ENCODE results near the gene L3MBTL2.

DNA sequence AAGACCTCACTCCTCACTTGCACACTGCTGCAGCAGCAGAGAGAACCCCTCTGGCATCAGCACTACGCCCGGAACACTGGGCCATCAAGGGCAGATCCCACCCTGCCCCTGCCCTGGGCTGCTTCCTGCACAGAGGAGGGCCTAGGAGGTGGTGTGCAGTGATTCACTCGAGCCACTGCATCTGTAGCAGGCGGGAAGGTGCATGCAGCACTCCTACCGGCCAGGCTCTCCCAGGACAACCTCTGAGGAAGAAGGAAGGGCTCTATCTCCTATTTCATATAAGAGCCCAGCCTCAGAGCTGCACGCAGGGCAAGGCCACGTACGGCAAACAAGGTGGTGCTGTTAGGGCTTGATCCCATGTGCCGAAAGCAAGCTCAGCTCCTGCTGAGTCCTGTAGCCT is 66.7 kb downstream of the L3MBTL2 start:
- TF ChIP-seq, protein P1, sequence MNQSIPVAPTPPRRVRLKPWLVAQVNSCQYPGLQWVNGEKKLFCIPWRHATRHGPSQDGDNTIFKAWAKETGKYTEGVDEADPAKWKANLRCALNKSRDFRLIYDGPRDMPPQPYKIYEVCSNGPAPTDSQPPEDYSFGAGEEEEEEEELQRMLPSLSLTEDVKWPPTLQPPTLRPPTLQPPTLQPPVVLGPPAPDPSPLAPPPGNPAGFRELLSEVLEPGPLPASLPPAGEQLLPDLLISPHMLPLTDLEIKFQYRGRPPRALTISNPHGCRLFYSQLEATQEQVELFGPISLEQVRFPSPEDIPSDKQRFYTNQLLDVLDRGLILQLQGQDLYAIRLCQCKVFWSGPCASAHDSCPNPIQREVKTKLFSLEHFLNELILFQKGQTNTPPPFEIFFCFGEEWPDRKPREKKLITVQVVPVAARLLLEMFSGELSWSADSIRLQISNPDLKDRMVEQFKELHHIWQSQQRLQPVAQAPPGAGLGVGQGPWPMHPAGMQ (IDR thresholded peaks at IDR 0.05; ENCODE audit: borderline replicate concordance), result no peak
- TF ChIP-seq SIN3A (IDR thresholded peaks at IDR 0.05; ENCODE audit: low read depth, low read length) (no peak), MTA2 (IDR thresholded peaks at IDR 0.05; ENCODE audit: low read depth) (no peak), ETV6 (conservative IDR thresholded peaks at IDR 0.05 in 1 of 2, IDR thresholded peaks at IDR 0.05 in 1 of 2; ENCODE audit: borderline replicate concordance in 1 of 2, low read depth in 1 of 2) (no peak), ZNF207 (IDR thresholded peaks at IDR 0.05; ENCODE audit: borderline replicate concordance) (no peak)
- TF ChIP-seq, protein P2, sequence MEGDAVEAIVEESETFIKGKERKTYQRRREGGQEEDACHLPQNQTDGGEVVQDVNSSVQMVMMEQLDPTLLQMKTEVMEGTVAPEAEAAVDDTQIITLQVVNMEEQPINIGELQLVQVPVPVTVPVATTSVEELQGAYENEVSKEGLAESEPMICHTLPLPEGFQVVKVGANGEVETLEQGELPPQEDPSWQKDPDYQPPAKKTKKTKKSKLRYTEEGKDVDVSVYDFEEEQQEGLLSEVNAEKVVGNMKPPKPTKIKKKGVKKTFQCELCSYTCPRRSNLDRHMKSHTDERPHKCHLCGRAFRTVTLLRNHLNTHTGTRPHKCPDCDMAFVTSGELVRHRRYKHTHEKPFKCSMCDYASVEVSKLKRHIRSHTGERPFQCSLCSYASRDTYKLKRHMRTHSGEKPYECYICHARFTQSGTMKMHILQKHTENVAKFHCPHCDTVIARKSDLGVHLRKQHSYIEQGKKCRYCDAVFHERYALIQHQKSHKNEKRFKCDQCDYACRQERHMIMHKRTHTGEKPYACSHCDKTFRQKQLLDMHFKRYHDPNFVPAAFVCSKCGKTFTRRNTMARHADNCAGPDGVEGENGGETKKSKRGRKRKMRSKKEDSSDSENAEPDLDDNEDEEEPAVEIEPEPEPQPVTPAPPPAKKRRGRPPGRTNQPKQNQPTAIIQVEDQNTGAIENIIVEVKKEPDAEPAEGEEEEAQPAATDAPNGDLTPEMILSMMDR (IDR thresholded peaks at IDR 0.05 in 2 of 3, conservative IDR thresholded peaks at IDR 0.05 in 1 of 3; ENCODE audit: control insufficient read depth in 2 of 3, extremely low read depth in 1 of 3, insufficient read depth in 1 of 3, low read depth in 3 of 3, low read length in 3 of 3), result no peak
- TF ChIP-seq, protein P3, sequence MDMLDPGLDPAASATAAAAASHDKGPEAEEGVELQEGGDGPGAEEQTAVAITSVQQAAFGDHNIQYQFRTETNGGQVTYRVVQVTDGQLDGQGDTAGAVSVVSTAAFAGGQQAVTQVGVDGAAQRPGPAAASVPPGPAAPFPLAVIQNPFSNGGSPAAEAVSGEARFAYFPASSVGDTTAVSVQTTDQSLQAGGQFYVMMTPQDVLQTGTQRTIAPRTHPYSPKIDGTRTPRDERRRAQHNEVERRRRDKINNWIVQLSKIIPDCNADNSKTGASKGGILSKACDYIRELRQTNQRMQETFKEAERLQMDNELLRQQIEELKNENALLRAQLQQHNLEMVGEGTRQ (IDR thresholded peaks at IDR 0.05; ENCODE audit: borderline replicate concordance, low read depth, low read length), result no peak
- TF ChIP-seq, protein P4, sequence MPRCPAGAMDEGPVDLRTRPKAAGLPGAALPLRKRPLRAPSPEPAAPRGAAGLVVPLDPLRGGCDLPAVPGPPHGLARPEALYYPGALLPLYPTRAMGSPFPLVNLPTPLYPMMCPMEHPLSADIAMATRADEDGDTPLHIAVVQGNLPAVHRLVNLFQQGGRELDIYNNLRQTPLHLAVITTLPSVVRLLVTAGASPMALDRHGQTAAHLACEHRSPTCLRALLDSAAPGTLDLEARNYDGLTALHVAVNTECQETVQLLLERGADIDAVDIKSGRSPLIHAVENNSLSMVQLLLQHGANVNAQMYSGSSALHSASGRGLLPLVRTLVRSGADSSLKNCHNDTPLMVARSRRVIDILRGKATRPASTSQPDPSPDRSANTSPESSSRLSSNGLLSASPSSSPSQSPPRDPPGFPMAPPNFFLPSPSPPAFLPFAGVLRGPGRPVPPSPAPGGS (IDR thresholded peaks at IDR 0.05; ENCODE audit: borderline replicate concordance, insufficient read depth, low read depth, low read length, poor library complexity, severe bottlenecking), result no peak

Data from GM12878 (cell line).